KBM-7 (cell line): ENCODE results near the gene RGS9.
A peak's percentile ranks its signal among the peaks of the same experiment; 100 is the strongest.

Experiments
- DNase-seq: peaks from one replicate; pipeline ENCODE4 v3.0.0-alpha.2; 2015
- in situ Hi-C: fragments of 300-500 bp; cut with MboI; formaldehyde crosslinking; loops from 2 replicates; pipeline ENCODE4 v1.14.3; 2020; ENCODE audit warnings: low sequenced_read_pairs, low pct_unique_long_range_greater_than_20kb, mixed read lengths

Gene RGS9

DNA sequence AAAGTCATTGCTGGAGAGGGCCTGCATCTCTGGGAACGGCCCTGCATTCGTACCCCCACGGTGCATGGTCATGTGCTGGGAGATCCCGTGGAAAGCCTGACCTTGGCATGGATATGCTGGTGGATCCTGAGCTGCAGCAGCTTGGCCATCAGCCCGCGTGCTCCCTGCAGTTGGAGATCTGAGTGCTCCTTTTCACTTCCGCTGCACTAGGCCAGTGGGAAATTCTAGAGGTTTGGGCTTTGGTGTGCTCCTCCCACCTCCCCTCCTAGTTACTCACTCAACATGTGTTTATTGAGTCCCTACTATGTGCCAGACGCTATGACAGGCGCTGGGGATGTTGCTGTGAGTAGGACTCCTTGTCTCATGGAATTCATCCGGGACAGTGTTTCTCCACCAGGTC lies 91.1 kb downstream of the RGS9 start:
- DNase-seq, result no peak
- in situ Hi-C loops, result loop anchor here (25.0 kb wide), 1 partner anchor 934 kb away; no protein-coding TSS in a partner anchor

DNA sequence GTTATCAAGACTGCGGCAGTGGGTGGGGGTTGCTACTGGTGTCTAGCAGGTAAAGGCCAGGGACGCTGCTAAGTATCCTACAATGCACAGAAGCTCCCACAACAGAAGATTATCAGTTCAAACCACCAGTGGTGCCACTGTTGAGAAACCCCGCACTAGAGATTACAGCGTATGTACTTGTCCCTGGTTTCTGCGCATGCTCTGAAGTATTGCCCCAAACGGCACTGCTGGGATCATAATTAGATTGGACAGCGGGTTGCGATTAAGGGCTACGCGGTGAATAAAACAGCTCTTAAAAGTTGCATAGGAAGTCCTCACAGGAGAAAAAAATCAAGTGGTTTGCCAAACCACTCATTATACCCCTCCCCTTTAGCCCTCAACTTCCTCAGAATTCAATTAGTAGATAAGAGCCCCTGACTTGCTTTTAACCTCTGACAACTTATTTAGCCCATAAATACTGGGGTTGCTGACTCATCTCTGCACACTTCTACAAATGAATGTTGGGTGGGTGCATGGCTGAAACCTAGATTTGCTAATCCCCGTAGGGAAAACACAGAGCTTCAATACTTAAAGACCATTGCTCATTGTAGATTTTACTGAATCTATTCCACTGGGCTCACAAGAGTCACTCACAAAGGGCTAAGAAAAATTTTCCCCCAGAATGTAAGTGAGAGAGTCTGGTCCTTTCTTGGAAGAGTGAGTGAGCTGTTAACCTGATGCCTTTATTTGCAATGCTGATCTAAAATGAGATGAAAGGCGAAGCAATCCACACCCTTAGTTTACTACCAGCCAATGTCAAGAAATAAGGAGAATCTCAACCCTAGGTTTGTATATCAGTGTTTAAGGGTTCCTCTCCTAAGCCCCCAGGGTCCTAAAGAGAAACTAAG lies 91.8 kb downstream of the RGS9 start:
- in situ Hi-C loops, result loop anchor here (25.0 kb wide), 1 partner anchor 933 kb away; no protein-coding TSS in a partner anchor
- DNase-seq, result peak; percentile 96

DNA sequence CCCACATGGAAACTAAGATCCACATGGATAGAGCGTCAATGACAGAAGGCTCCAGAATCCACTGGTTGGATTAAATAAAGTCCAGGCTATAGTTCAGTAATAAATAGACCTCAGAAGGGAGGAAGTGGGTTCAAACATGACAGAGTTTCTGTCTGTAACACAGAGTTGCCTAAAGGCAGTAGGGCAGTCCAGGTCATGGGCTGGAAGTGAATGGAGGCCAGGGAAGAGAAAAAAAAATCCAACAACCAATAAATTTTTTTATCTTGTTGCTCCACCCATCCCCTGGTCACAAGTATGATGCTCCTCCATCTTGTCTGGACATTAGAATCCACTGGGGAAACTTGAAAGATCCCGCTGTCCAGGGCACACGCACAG lies 92.4 kb downstream of the RGS9 start:
- in situ Hi-C loops, result loop anchor here (25.0 kb wide), 1 partner anchor 933 kb away; no protein-coding TSS in a partner anchor
- no peak for DNase-seq

DNA sequence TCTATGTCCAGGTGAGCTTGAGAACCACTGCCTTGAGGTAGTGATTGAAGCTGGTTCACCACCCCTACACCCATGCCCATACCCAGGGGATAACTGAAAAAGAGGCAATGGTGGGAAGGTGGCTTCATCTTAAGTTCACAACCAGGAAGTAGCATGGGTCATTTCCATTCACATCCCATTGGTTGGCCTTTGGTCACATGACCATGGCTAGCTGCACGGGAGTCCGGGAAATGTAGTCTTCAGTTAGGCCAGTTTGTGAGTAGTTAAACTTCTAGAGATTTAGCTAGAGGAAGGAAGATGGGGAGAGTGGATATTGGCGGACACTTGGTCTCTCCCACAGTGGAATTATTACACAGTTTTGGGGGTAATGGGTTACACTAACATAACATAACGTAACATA lies 92.9 kb downstream of the RGS9 start:
- in situ Hi-C loops, result loop anchor here (25.0 kb wide), 1 partner anchor 932 kb away; no protein-coding TSS in a partner anchor
- no peak for DNase-seq

DNA sequence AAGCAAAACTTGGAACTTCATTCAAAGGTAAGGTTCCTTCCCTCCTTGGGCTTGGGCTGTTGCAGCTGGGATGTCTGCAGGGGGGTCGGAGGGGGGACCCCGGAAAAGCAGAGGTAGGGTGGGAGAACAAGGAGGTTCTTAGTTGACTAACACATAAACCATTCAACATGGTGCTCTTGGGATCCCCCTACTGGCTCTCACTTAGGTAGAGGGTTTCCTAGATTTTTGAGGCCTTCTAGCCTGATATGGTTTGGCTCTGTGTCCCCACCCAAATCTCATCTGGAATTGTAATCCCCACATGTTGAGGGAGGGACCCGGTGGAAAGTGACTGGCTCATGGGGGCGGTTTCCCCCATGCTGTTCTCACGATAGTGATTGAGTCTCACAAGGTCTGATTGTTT lies 93.9 kb downstream of the RGS9 start:
- no peak for DNase-seq
- in situ Hi-C loops, result loop anchor here (25.0 kb wide), 1 partner anchor 931 kb away; no protein-coding TSS in a partner anchor

DNA sequence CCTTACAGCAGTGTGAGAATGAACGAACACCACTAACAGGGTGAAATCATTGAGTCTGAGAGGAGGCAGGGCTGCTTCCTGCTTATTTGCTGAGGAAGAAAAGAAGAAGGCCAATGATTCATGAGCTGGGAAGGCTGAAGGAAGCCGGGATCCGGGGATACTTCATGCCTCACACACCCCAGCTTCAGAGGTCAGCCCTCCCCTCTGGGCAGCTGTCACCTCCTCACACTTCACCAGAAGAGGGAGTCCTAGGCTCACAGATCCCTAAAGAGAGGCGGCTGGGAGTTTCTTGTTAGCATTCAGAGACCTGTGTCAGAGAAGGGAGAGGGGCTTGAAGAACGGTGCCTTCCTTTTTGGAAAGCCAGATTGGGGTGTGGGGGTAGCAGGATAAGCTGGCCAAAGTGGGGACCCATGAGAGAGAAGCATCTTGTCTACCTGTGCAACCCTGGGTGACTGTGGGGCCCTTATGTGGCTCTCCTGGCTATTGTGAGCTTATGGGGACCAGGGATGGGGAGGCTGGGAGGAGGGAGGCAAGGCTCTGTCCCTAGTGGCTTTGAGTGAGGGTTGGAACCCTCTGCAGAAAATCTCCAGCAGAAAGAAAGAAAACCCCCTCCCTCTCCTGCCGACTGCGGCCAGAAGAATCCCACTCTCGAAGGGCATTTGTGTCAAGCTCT lies 94.6 kb downstream of the RGS9 start:
- in situ Hi-C loops, result loop anchor here (25.0 kb wide), 1 partner anchor 931 kb away; no protein-coding TSS in a partner anchor
- peak; percentile 77 for DNase-seq

DNA sequence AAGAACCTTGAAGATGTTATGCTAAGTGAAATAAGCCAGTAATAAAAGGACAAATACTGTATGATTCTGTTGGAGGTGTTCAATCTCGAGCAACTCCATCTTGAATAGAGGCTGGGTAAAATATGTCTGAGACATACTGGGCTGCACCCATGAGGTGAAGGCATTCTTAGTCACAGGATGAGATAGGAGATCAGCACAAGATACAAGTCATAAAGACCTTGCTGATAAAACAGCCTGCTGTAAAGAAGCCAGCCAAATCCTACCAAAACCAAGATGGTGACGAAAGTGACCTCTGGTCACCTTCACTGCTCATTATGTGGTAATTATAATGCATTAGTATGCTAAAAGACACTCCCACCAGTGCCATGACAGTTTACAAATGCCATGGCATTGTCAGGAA lies 98.1 kb downstream of the RGS9 start:
- in situ Hi-C loops, result loop anchor here (25.0 kb wide), 1 partner anchor 927 kb away; no protein-coding TSS in a partner anchor
- no peak for DNase-seq

DNA sequence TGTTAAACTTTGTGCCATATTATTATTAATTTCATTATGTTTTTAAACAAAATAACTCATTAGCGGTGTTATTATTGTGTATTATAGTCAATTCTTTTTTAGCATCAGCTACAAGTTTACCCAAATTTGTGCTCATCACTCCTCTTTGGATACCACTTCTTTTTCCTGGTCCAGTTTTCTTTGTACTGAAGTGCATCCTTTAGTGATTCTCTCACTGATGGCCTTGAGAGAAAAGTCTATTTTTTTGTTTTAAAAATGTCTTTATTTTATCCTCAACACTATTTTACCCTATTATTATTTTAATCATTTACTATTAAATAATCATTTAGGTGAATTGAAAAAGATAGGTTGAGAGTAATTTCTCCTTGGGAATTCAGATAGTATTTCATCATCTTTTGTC lies 99.2 kb downstream of the RGS9 start:
- DNase-seq, result no peak
- in situ Hi-C loops, result loop anchor here (25.0 kb wide), 1 partner anchor 926 kb away; no protein-coding TSS in a partner anchor

DNA sequence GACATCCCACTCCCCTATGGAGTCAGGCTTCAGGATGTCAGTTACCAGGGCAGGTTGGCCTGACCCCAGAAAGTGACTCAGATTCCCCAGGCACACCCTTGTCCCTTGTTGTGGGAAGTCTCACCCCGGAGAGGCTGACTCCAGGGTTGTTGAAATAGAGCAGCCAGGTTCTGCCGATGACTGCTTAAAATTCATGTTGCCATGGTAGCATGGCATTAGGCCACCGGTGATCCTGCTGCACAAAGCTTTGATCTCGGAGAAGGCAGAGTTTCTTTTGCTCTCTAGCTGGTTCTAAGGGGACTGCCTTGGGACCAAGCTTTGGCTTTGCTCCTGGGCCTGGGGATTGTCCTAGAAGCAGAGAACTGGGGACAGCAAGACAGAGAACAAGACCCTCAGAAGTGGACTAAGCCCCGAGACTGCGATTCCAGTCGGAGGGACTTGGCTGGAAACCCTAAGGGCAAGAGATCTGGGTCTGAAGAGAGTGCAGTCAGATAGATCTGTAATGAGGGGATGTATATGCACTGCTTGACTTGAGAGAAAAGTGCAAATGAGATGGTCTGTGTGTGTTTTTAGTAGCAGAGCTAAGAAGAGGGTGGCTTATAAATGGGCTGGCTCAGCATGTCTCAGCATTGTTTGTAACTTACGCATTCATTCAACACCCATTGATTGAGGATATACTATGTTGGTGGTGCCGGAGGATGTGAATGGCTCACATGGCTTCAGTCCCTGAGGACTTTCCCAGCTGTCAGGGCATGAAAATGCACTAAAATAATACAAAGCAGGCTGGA lies 106.9 kb downstream of the RGS9 start:
- DNase-seq, result no peak
- in situ Hi-C loops, result loop anchor here (25.0 kb wide), 1 partner anchor 918 kb away; no protein-coding TSS in a partner anchor

DNA sequence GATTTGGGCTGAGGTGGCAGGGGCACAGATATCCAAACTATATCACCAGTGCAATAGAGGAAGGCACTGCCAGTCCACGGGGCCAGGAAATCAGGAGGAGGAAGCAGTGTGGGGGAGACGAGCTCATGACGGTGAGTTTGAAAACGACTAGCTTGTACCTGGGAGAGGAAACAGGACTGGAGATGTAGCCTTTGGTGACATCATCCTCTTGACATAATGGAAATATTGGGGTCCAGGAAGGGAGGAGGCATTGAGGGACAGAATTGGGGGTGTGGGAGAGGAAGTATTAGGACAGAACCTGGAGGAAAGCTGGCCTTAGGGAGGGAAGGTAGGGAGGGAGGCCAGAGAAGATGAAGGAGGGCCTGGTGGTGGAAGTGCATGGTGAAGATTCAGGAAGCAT lies 109.1 kb downstream of the RGS9 start:
- in situ Hi-C loops, result loop anchor here (25.0 kb wide), 1 partner anchor 916 kb away; no protein-coding TSS in a partner anchor
- no peak for DNase-seq

DNA sequence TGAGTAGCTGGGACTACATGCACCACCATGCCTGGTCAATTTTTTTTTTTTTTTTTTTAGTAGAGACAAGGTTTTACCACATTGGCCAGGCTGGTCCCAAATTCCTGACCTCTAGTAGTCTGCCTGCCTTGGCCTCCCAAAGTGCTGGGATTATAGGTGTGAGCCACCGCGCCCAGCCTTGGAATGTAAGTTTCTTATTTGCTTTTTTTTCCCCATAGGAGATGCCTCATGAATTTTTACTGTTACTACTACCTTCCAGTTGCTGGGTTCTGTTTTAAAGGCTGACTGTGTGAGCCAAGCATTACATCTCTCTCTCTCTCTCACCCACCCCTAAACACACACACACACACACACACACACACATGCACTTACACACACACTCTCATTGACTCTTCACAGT lies 112.6 kb downstream of the RGS9 start:
- in situ Hi-C loops, result loop anchor here (25.0 kb wide), 1 partner anchor 913 kb away; no protein-coding TSS in a partner anchor
- no peak for DNase-seq

DNA sequence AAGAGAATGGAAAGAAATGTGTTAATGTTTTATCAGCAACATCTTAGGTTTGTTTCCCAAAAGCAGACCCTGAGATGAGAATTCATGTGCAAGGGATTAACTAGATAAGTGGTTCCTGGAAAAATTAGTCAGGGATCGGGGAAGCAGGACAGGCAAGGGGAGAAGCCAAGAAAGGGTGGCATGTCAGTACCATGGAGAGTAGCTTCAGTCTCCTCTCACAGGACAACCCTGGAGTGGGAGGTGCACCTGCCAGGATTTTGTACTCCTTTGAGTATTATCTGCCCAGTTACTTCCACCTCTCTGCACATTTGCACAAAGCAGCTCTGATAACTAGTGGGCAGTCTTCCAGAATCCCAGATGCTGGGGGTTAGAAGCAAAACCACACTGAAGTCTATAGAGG lies 117.0 kb downstream of the RGS9 start:
- no peak for DNase-seq
- in situ Hi-C loops, result no loop called here

DNA sequence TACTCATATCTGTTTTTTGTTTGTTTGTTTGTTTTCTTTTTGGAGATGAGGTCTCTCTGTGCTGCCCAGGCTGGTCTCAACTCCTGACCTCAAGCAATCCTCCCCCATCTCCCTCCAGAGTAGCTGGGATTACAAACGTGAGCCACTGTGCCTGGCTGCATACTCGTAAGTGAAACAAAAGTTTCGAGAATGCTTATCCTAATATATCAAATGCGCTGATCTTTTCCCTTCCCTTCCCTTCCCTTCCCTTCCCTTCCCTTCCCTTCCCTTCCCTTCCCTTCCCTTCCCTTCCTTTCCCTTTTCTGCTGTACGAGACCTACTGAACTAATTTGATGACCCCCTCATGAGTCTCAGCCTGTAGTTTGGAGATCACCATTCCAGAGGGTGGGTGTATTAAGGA lies 122.1 kb downstream of the RGS9 start:
- DNase-seq, result no peak
- in situ Hi-C loops, result no loop called here

DNA sequence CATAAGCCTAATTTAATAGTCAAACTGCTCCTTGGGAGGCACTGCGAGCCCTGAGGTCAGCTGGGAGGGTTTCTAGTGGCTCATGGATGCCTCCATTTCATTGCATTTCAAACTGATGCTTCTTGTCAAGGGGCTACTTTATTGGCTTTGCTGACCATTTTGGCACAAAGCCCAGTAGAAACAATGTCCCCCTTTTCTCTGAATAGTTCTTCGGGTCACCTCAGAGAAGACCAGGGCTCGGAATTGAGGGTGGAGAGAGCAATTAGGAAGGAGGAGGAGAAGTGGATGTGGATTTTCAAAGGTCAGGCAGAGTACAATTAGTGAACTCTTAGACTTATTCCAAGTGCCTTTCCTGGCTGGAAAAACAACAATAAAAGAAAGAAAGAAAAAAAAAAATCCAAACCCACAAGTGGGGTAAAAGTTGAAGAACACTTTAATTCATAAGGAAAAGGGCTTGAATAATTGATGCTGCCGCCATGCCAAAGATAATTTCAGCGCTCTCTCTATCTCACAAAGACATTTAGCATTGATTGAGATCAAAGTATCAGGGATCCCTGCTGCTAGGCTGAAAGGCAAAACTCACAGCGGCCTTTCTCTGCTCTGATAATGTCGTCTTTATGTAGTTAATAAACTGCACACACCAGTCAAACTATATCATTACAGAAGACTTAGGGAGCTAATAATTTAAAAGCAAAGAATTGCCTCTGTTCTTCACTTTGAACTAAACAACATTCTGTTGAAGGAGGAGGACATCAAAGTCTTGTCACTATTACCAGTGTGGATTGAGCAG lies 122.7 kb downstream of the RGS9 start:
- DNase-seq, result no peak
- in situ Hi-C loops, result no loop called here

DNA sequence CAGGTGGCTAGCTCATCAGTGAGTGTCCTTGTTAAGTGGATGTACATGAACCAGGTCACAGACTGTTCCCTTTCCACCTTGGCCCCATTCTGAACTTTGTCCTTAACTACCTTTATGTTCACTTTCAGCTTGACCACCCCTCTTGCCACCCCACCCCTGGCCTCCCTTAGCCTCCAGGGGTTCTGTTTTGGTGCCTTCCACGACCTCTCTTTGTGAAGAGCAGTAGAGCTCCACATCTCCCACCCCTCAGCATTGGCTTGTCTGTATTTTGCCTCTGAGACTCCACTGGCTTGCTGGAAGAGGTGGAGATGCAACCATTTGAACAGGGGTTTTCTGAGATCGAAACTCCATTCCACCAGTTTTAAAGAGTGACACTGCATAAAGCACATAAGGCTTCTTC lies 123.5 kb downstream of the RGS9 start:
- in situ Hi-C loops, result no loop called here
- no peak for DNase-seq

DNA sequence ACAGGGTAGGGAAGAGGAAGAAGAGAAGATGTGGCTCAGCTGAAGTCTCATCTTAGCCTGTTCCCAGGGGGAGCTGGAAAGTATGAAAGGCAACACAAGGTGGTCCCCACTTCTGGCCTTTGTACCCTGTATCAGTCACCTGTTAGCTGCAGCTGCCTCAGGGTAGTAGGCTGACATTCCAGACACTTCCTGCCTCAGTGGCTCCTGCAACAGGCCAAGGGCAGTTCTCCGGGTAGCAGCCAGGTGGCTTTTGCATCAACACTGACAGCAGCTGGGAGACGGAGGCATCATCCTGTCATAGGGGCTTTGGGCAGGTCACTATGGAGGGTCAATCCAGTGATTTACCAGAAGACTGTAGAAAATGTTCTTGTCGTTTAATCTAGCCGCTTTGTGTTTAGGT lies 124.0 kb downstream of the RGS9 start:
- no peak for DNase-seq
- in situ Hi-C loops, result no loop called here

DNA sequence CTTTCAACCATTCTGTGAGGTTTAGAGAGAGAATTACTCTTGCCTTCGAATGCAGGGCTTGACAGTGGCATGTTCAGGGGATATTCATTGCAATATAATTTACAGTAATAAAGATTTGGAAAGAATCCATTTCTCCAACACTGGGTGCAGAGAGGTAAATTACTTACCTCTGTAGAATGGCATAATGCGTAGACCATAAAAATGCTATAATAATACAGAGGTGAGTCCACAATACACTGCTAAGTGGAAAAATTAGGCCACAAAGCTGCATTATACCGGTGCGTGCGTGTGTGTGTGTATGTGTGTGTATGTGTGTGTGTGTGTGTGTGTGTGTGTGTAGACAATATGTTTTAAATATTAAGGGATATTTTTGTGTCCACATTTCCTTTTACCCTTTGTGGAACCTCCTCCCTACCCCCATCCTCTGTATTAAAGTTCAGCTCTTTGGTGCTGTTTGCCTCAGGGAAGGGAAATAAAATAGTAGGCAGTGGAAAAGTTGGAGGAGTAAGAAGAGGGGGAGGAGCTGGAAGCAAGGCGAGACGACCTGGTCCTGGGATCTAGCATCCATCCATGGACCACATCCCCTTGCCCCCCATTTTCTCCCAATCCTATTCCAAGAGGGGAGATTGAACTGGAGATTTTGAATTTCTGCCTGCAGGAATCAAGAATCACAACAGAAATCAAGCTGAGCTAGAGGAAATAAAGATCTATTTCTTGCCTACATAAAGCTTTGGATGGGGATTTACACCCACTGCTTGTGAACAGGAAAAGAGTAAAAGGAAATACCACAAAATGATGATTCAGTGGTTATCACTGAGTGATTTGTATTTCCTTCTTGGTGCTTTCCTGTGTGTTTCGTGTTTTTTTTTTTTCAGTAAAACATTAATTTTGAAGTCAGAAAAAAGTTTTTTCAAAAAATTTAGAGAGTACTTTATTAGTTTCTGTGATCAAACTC lies 124.8 kb downstream of the RGS9 start:
- no peak for DNase-seq
- in situ Hi-C loops, result no loop called here
